Suprapubic skin (tissue), 4 donors: ENCODE measurements around the gene NRBF2.
A peak's percentile ranks its signal among the peaks of the same experiment; 100 is the strongest.

Experiments
- CTCF ChIP-seq, 2 donors: fragments of 200-600 bp in 1 of 2; fragments of 450-650 bp in 1 of 2; sonication (generic) in 1 of 2; IDR thresholded peaks; one replicate each; pipeline ENCODE4 v1.5.1; 2016 to 2019; ENCODE audit warnings: antibody characterized with exemption in 2 of 2, mild to moderate bottlenecking in 1 of 2, moderate library complexity in 1 of 2
- POLR2A ChIP-seq, 2 donors: fragments of 450-650 bp; IDR thresholded peaks; one replicate each; pipeline ENCODE4 v1.6.1; 2017; ENCODE audit warnings: antibody characterized with exemption in 2 of 2, mild to moderate bottlenecking in 2 of 2, moderate library complexity in 2 of 2
- POLR2AphosphoS5 ChIP-seq, 3 donors: sonication (generic); formaldehyde crosslinking; IDR thresholded peaks; one replicate each; pipeline ENCODE4 v1.6.1; 2017; ENCODE audit warnings: antibody characterized with exemption in 3 of 3

- TF ChIP-seq CTCF (IDR thresholded peaks at IDR 0.05), result peak; percentile 56 to 89
- no peak for TF ChIP-seq POLR2A (IDR thresholded peaks at IDR 0.05)
- no peak for TF ChIP-seq POLR2AphosphoS5 (IDR thresholded peaks at IDR 0.05)
These were observed 33.7 kb downstream of the NRBF2 start for GRCh38 chr10:63166742-63167258.
